HepG2 (cell line): ENCODE results near the gene IFIH1. TPM values are rescaled to one million over a fixed set of nuclear protein-coding genes. Genes with fewer than 3 reads are reported as not detected.

Experiments
- CC2D1A ChIP-seq: sonication (generic); formaldehyde crosslinking; IDR thresholded peaks from 2 replicates; pipeline ENCODE4 v1.8.1; 2023; ENCODE audit warnings: mild to moderate bottlenecking, missing genetic modification reagents
- HDAC6 ChIP-seq: fragments of 200-600 bp; sonication (generic); IDR thresholded peaks from 2 replicates; pipeline ENCODE4 v1.7.0; 2017; ENCODE audit warnings: mild to moderate bottlenecking, antibody characterized with exemption, low read length, low read depth
- PLRG1 ChIP-seq: fragments of 450-650 bp; conservative IDR thresholded peaks from 2 replicates; pipeline ENCODE4 v1.6.1; 2016
- POLR2A ChIP-seq, 2 experiments: IDR thresholded peaks; 2 replicates each; pipeline ENCODE4 v1.6.1; 2011; ENCODE audit warnings: low read depth in 2 of 2, low read length in 2 of 2, mild to moderate bottlenecking in 1 of 2, moderate library complexity in 1 of 2; ENCODE audit not compliant: insufficient read depth in 1 of 2
- SMAD1 ChIP-seq: sonication (generic); formaldehyde crosslinking; IDR thresholded peaks from 2 replicates; pipeline ENCODE4 v1.4.0; 2020; ENCODE audit warnings: missing genetic modification reagents, low read depth, mild to moderate bottlenecking, borderline replicate concordance
- SMAD3 ChIP-seq: sonication (generic); formaldehyde crosslinking; IDR thresholded peaks from 2 replicates; pipeline ENCODE4 v1.4.0; 2020; ENCODE audit warnings: missing genetic modification reagents
- SP4 ChIP-seq: sonication (generic); formaldehyde crosslinking; IDR thresholded peaks from 2 replicates; pipeline ENCODE4 v1.8.1; 2023; ENCODE audit warnings: mild to moderate bottlenecking, missing genetic modification reagents
- SP5 ChIP-seq: IDR thresholded peaks from 2 replicates; pipeline ENCODE4 v1.6.1; 2016; ENCODE audit warnings: low read depth, borderline replicate concordance
- THAP11 ChIP-seq: IDR thresholded peaks from 2 replicates; pipeline ENCODE4 v1.6.1; 2016; ENCODE audit warnings: missing biosample characterization, missing genetic modification reagents
- ZMYM2 ChIP-seq: sonication (generic); formaldehyde crosslinking; IDR thresholded peaks from 2 replicates; pipeline ENCODE4 v1.8.0; 2022; ENCODE audit warnings: mild to moderate bottlenecking, missing genetic modification reagents
- ZNF780A ChIP-seq: sonication (generic); formaldehyde crosslinking; IDR thresholded peaks from 2 replicates; pipeline ENCODE4 v1.8.0; 2022; ENCODE audit warnings: mild to moderate bottlenecking, missing genetic modification reagents, moderate library complexity
- polyA plus RNA-seq, 8 experiments: library from polyadenylated mRNA; depleted of rRNA in 3 of 8; stranded (reverse) in 7 of 8; unstranded in 1 of 8; fragments of >200 nt; fragmentation: Illumina TruSeq in 4 of 8; extraction: Trizol in 4 of 8; gene quantifications; 2 replicates each; pipeline versions ENCODE4 v1.2.1 to v1.2.3, GENCODE V29; 2011 to 2016; ENCODE audit warnings: low read depth in 4 of 8, missing spikeins in 1 of 8, mixed read lengths in 1 of 8; ENCODE audit not compliant: insufficient read depth in 1 of 8
- total RNA-seq, 5 experiments: library from RNA; depleted of rRNA; stranded (reverse); fragments of >200 nt; fragmentation: Illumina TruSeq; extraction: Trizol; gene quantifications; 2 replicates each; pipeline ENCODE4 v1.2.3, GENCODE V29; 2016; ENCODE audit warnings: low read depth in 1 of 5
- TF ChIP-seq, protein P1 (sequence below): sonication (generic); formaldehyde crosslinking; IDR thresholded peaks from 2 replicates; pipeline ENCODE4 v1.9.0; 2021; ENCODE audit warnings: mild to moderate bottlenecking, missing genetic modification reagents
- TF ChIP-seq, protein P2 (sequence below): sonication (generic); formaldehyde crosslinking; IDR thresholded peaks from 2 replicates; pipeline ENCODE4 v1.4.0; 2020; ENCODE audit warnings: missing genetic modification reagents
- TF ChIP-seq, protein P3 (sequence below): sonication (generic); formaldehyde crosslinking; IDR thresholded peaks from 2 replicates; pipeline ENCODE4 v1.4.0; 2020; ENCODE audit warnings: mild to moderate bottlenecking, missing genetic modification reagents
- TF ChIP-seq, protein P4 (sequence below): sonication (generic); formaldehyde crosslinking; IDR thresholded peaks from 2 replicates; pipeline ENCODE4 v1.5.0; 2020; ENCODE audit warnings: missing genetic modification reagents
- TF ChIP-seq, protein P5 (sequence below): conservative IDR thresholded peaks from 2 replicates; pipeline ENCODE4 v1.6.1; 2018; ENCODE audit warnings: missing genetic modification reagents

The IFIH1 gene
- total and polyA plus RNA-seq, 2 of the 13 experiments (the other 11 are each of a cell fraction or from before 2014, with no cell fraction given): 1.5 to 11.5 TPM

- TF ChIP-seq, protein P1, sequence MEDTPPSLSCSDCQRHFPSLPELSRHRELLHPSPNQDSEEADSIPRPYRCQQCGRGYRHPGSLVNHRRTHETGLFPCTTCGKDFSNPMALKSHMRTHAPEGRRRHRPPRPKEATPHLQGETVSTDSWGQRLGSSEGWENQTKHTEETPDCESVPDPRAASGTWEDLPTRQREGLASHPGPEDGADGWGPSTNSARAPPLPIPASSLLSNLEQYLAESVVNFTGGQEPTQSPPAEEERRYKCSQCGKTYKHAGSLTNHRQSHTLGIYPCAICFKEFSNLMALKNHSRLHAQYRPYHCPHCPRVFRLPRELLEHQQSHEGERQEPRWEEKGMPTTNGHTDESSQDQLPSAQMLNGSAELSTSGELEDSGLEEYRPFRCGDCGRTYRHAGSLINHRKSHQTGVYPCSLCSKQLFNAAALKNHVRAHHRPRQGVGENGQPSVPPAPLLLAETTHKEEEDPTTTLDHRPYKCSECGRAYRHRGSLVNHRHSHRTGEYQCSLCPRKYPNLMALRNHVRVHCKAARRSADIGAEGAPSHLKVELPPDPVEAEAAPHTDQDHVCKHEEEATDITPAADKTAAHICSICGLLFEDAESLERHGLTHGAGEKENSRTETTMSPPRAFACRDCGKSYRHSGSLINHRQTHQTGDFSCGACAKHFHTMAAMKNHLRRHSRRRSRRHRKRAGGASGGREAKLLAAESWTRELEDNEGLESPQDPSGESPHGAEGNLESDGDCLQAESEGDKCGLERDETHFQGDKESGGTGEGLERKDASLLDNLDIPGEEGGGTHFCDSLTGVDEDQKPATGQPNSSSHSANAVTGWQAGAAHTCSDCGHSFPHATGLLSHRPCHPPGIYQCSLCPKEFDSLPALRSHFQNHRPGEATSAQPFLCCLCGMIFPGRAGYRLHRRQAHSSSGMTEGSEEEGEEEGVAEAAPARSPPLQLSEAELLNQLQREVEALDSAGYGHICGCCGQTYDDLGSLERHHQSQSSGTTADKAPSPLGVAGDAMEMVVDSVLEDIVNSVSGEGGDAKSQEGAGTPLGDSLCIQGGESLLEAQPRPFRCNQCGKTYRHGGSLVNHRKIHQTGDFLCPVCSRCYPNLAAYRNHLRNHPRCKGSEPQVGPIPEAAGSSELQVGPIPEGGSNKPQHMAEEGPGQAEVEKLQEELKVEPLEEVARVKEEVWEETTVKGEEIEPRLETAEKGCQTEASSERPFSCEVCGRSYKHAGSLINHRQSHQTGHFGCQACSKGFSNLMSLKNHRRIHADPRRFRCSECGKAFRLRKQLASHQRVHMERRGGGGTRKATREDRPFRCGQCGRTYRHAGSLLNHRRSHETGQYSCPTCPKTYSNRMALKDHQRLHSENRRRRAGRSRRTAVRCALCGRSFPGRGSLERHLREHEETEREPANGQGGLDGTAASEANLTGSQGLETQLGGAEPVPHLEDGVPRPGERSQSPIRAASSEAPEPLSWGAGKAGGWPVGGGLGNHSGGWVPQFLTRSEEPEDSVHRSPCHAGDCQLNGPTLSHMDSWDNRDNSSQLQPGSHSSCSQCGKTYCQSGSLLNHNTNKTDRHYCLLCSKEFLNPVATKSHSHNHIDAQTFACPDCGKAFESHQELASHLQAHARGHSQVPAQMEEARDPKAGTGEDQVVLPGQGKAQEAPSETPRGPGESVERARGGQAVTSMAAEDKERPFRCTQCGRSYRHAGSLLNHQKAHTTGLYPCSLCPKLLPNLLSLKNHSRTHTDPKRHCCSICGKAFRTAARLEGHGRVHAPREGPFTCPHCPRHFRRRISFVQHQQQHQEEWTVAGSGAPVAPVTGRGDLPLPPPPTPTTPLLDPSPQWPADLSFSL (CRISPR knock-in tag): no peak
- TF ChIP-seq, protein P2, sequence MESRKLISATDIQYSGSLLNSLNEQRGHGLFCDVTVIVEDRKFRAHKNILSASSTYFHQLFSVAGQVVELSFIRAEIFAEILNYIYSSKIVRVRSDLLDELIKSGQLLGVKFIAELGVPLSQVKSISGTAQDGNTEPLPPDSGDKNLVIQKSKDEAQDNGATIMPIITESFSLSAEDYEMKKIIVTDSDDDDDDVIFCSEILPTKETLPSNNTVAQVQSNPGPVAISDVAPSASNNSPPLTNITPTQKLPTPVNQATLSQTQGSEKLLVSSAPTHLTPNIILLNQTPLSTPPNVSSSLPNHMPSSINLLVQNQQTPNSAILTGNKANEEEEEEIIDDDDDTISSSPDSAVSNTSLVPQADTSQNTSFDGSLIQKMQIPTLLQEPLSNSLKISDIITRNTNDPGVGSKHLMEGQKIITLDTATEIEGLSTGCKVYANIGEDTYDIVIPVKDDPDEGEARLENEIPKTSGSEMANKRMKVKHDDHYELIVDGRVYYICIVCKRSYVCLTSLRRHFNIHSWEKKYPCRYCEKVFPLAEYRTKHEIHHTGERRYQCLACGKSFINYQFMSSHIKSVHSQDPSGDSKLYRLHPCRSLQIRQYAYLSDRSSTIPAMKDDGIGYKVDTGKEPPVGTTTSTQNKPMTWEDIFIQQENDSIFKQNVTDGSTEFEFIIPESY (CRISPR knock-in tag): no peak
- TF ChIP-seq ZMYM2 (CRISPR knock-in tag) (0 out of 2 replicates have a peak, but pooled peaks have one; percentile 38), SMAD1 (CRISPR knock-in tag) (0 out of 2 replicates have a peak, but pooled peaks have one; percentile 88), SP5 (CRISPR knock-in tag) (peak; percentile 53; the same call in 1 of the 2 replicates), PLRG1 (no peak), SMAD3 (no peak), SP4 (peak; percentile 99), HDAC6 (no peak), ZNF780A (CRISPR knock-in tag) (peak; percentile 47; the same call in 1 of the 2 replicates), POLR2A (IDR thresholded peaks at IDR 0.05; ENCODE audit: insufficient read depth in 1 of 2, low read depth in 2 of 2, low read length in 2 of 2) (peak; percentile 63 to 96; a peak in 3 of 4 replicates), THAP11 (CRISPR knock-in tag) (peak; percentile 77), CC2D1A (0 out of 2 replicates have a peak, but pooled peaks have one; percentile 19)
- TF ChIP-seq, protein P3, sequence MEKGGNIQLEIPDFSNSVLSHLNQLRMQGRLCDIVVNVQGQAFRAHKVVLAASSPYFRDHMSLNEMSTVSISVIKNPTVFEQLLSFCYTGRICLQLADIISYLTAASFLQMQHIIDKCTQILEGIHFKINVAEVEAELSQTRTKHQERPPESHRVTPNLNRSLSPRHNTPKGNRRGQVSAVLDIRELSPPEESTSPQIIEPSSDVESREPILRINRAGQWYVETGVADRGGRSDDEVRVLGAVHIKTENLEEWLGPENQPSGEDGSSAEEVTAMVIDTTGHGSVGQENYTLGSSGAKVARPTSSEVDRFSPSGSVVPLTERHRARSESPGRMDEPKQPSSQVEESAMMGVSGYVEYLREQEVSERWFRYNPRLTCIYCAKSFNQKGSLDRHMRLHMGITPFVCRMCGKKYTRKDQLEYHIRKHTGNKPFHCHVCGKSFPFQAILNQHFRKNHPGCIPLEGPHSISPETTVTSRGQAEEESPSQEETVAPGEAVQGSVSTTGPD (CRISPR knock-in tag): peak; percentile 58; the same call in 1 of the 2 replicates
- TF ChIP-seq, protein P4, sequence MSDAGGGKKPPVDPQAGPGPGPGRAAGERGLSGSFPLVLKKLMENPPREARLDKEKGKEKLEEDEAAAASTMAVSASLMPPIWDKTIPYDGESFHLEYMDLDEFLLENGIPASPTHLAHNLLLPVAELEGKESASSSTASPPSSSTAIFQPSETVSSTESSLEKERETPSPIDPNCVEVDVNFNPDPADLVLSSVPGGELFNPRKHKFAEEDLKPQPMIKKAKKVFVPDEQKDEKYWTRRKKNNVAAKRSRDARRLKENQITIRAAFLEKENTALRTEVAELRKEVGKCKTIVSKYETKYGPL (CRISPR knock-in tag): no peak
- TF ChIP-seq, protein P5, sequence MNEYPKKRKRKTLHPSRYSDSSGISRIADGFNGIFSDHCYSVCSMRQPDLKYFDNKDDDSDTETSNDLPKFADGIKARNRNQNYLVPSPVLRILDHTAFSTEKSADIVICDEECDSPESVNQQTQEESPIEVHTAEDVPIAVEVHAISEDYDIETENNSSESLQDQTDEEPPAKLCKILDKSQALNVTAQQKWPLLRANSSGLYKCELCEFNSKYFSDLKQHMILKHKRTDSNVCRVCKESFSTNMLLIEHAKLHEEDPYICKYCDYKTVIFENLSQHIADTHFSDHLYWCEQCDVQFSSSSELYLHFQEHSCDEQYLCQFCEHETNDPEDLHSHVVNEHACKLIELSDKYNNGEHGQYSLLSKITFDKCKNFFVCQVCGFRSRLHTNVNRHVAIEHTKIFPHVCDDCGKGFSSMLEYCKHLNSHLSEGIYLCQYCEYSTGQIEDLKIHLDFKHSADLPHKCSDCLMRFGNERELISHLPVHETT: no peak
Observed at GRCh38 chr2:162343824-162344616, 25.5 kb upstream of the IFIH1 start, which contains the start of gene GCA (continued).
